Heart left ventricle (tissue), 16 donors: ENCODE measurements around the gene MID1. TPM values are rescaled to one million over a fixed set of nuclear protein-coding genes. Genes with fewer than 3 reads are reported as not detected.

Source experiments
- ATAC-seq, 4 donors: fragments of 200-7000 bp; cut with Tn5 transposase; one replicate each; pipeline ENCODE4 v1.9.1; 2020 to 2022; ENCODE audit warnings: moderate library complexity in 4 of 4, mild to moderate bottlenecking in 3 of 4, moderate number of reproducible peaks in 1 of 4
- DNase-seq, 5 donors: peaks; one replicate each; pipeline ENCODE4 v3.0.0-alpha.2; 2020
- H3K27ac ChIP-seq, 12 donors: fragments of 200-600 bp; sonication (generic) in 4 of 12; one replicate each; pipeline versions ENCODE4 v1.5.0 to v1.8.0; 2016 to 2022; ENCODE audit warnings: mild to moderate bottlenecking in 2 of 12
- H3K27me3 ChIP-seq, 9 donors: fragments of 200-600 bp; sonication (generic) in 2 of 9; one replicate each; pipeline versions ENCODE4 v1.5.1 to v1.8.0; 2016 to 2022; ENCODE audit warnings: mild to moderate bottlenecking in 3 of 9
- H3K36me3 ChIP-seq, 9 donors: fragments of 200-600 bp; sonication (generic) in 2 of 9; one replicate each; pipeline versions ENCODE4 v1.5.0 to v1.8.0; 2018 to 2022; ENCODE audit warnings: mild to moderate bottlenecking in 2 of 9
- H3K4me1 ChIP-seq, 12 donors: fragments of 200-600 bp; sonication (generic) in 4 of 12; one replicate each; pipeline versions ENCODE4 v1.5.0 to v1.8.0; 2016 to 2022; ENCODE audit warnings: mild to moderate bottlenecking in 3 of 12
- H3K4me3 ChIP-seq, 12 donors: fragments of 200-600 bp; sonication (generic) in 4 of 12; one replicate each; pipeline versions ENCODE4 v1.5.0 to v1.8.0; 2017 to 2022; ENCODE audit warnings: mild to moderate bottlenecking in 9 of 12, moderate library complexity in 4 of 12
- H3K9me3 ChIP-seq, 12 donors: fragments of 200-600 bp; sonication (generic) in 4 of 12; one replicate each; pipeline versions ENCODE4 v1.5.0 to v1.8.0; 2016 to 2022; ENCODE audit warnings: mild to moderate bottlenecking in 1 of 12
- POLR2A ChIP-seq, 2 donors: fragments of 450-650 bp; IDR thresholded peaks; one replicate each; pipeline ENCODE4 v1.6.1; 2017; ENCODE audit warnings: antibody characterized with exemption in 2 of 2, mild to moderate bottlenecking in 2 of 2, moderate library complexity in 2 of 2
- WGBS, 4 donors: extraction: QIAGEN DNeasy Blood & Tissue Kit in 2 of 4; methylation state at CpG; one replicate each; pipeline versions ENCODE4 v1.1.5 to v1.1.7; 2013 to 2018; 5-methylcytosine and 5-hydroxymethylcytosine counted together
- intact Hi-C, 10 donors: fragments of 100-400 bp; cut with DNase I; formaldehyde crosslinking; loops; one replicate each; pipeline versions ENCODE4 v1.11.1 to v1.14.2; 2022
- polyA plus RNA-seq, 2 donors: library from polyadenylated mRNA; stranded (reverse); fragments of 200-250 nt; gene quantifications; one replicate each; pipeline ENCODE4 v1.2.3, GENCODE V29; 2013
- total RNA-seq, 9 donors: library from RNA; depleted of rRNA in 2 of 9; stranded (reverse); fragments of >200 nt in 2 of 9; fragmentation: NEBNext Ultra II Directional in 3 of 9; extraction: Animal tissue kit (Norgen Biotek cat#: 25700) in 3 of 9; gene quantifications; one replicate each; pipeline versions ENCODE4 v1.1.0 to v1.2.4, GENCODE V29; 2016 to 2023
- TF ChIP-seq, protein P1 (sequence below), 12 donors: fragments of 200-600 bp; sonication (generic) in 4 of 12; IDR thresholded peaks; one replicate each; pipeline versions ENCODE4 v1.5.0 to v1.8.0; 2018 to 2022; ENCODE audit warnings: antibody characterized with exemption in 12 of 12, mild to moderate bottlenecking in 5 of 12
- donor health status: ischemic (EF 13 %, LVEDD 7.1; RV severe dilation, severe dysfunction).
- donor health status: healthy with polysubstance abuse.
- donor health status: DM: no; HTN: yes; CAD: no.
- donor health status: DM: no; HTN: no; CAD: no.
- donor health status: ischemic (EF 25% LVEDD 6.9; RV normal size, moderate dysfunction).
- donor health status: ischemic (EF 25% LVEDD 5.7; RV mildly dilated, moderate dysfunction).
- donor health status: healthy.
- donor health status: DM: yes; HTN: yes; CAD: no.
- donor health status: ischemic (EF 35%, LVEDD 5.7; RV mildly dilated, moderate dysfunction).
- donor health status: nonischemic (EF 11% LVEDD 7.7; RV severe dilation, severe dysfunction).
- donor health status: DM: yes; HTN: yes; CAD: no.
- donor health status: PGD.
- donor health status: ischemic (EF 29% LVEDD 5.4; RV normal size, mild dysfunction).
- donor health status: nonischemic (EF 23%, LVEDD 6.1; RV moderate dilation, normal function).

MID1 gene
- total and polyA plus RNA-seq, 11 donors = 1.6 to 18.7 (median 4.8) TPM

GRCh38 chrX:10622197-10622596 lies 1.8 kb upstream of the MID1 start:
- Histone ChIP-seq H3K9me3 (no peaks in the 10 kb centered on the region), H3K4me3 (no peak overlapping the region), H3K27me3 (peaks cover 0 to 38% (median 0%) of the 10 kb centered on the region in 9 donors), H3K36me3 (no peaks in the 10 kb centered on the region), H3K4me1 (peaks cover 0 to 5% (median 0%) of the 10 kb centered on the region in 12 donors), H3K27ac (no peak overlapping the region)
- no peak for ATAC-seq
- TF ChIP-seq POLR2A (IDR thresholded peaks at IDR 0.05) = no peak
- TF ChIP-seq, protein P1, sequence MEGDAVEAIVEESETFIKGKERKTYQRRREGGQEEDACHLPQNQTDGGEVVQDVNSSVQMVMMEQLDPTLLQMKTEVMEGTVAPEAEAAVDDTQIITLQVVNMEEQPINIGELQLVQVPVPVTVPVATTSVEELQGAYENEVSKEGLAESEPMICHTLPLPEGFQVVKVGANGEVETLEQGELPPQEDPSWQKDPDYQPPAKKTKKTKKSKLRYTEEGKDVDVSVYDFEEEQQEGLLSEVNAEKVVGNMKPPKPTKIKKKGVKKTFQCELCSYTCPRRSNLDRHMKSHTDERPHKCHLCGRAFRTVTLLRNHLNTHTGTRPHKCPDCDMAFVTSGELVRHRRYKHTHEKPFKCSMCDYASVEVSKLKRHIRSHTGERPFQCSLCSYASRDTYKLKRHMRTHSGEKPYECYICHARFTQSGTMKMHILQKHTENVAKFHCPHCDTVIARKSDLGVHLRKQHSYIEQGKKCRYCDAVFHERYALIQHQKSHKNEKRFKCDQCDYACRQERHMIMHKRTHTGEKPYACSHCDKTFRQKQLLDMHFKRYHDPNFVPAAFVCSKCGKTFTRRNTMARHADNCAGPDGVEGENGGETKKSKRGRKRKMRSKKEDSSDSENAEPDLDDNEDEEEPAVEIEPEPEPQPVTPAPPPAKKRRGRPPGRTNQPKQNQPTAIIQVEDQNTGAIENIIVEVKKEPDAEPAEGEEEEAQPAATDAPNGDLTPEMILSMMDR (IDR thresholded peaks at IDR 0.05) = no peak
- WGBS, 4 donors = 49 to 89% (median 73%) methylated on average over 3 of the region's 3 CpGs
- no peak for DNase-seq
- intact Hi-C loops = no loop called here

DNA sequence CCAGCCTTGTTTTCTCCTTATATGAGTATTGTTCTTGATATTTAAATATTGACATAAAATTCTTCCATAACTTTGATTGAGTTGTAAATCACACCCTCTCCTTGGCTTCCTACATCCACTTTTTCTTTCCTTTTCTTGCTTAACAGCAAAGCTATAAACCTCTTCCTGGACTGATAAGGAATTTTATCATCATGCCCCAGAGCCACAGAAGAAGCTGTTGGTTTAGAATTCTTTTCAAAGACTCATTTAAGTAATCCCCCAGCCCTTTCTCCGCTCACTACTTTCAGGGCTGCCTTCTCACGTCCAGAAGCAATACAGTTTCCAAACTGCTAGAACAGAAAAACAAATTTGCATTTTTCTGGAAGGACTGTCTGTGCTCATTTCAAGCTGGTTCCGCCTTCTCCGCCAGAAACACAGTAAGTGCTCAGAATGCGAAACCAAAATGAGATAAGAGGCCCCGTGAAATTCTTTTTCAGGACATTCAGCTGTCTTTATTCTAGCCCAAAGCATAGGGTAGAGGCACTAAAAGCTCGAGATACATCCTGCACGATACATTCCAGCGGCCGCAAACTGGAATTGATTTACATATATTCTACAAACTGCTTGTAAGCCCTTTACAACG lies 849 bp downstream of the MID1 start:
- H3K27ac ChIP-seq = peak overlapping the region in 10 of 12 donors; percentile 11 to 77 (median 68)
- intact Hi-C loops = loop anchor here in 9 of 10 donors (5.0 to 10.0 kb wide), 4 partner anchors 135 to 432 kb away; no protein-coding TSS in a partner anchor
- H3K27me3 ChIP-seq = peaks cover 0 to 38% (median 0%) of the 10 kb centered on the region in 9 donors
- ATAC-seq (peak in 2 of 4 donors; percentile 29 to 30), DNase-seq (no peak)
- no peaks in the 10 kb centered on the region for H3K9me3 ChIP-seq
- H3K4me3 ChIP-seq = peak overlapping the region; percentile 12 to 86 (median 60)
- TF ChIP-seq POLR2A (IDR thresholded peaks at IDR 0.05) = no peak
- TF ChIP-seq, protein P1 (IDR thresholded peaks at IDR 0.05) = no peak
- H3K36me3 ChIP-seq = no peaks in the 10 kb centered on the region
- peaks cover 0 to 5% (median 0%) of the 10 kb centered on the region in 12 donors for H3K4me1 ChIP-seq
- WGBS, 4 donors = 1 to 30% (median 14%) methylated on average over 11 of the region's 11 CpGs

DNA sequence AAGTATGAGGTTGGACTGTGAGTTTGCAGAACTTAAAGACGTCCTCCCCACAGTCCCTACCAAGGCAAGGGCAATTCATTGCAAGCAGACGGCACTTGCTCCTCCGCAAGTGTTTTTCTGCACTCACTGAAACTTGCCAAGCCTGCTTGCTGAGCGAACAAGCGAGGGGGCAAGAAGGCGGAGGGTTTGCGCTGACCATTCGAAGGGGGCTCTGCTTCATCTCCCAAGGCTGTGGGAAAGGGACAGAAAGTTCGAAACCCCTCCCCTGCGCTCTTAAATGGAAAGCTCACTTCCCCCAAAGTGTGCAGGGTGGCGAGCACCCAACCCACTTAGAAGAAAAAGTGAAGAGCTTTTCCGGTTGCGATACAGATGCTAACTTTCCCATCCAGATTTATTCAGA lies 1.4 kb downstream of the MID1 start:
- TF ChIP-seq, protein P1 (IDR thresholded peaks at IDR 0.05) = no peak
- no peak for TF ChIP-seq POLR2A (IDR thresholded peaks at IDR 0.05)
- H3K27ac ChIP-seq = peak overlapping the region in 8 of 12 donors; percentile 32 to 77 (median 70)
- H3K36me3 ChIP-seq = no peaks in the 10 kb centered on the region
- WGBS, 4 donors = 5 to 29% (median 21%) methylated on average over 13 of the region's 13 CpGs
- intact Hi-C loops = loop anchor here in 9 of 10 donors (5.0 to 10.0 kb wide), 4 partner anchors 134 to 432 kb away; no protein-coding TSS in a partner anchor
- H3K27me3 ChIP-seq = peaks cover 0 to 38% (median 0%) of the 10 kb centered on the region in 9 donors
- peaks cover 0 to 5% (median 0%) of the 10 kb centered on the region in 12 donors for H3K4me1 ChIP-seq
- H3K4me3 ChIP-seq = peak overlapping the region in 11 of 12 donors; percentile 36 to 86 (median 61)
- ATAC-seq = peak in 1 of 4 donors; percentile 10
- DNase-seq = no peak
- no peaks in the 10 kb centered on the region for H3K9me3 ChIP-seq

DNA sequence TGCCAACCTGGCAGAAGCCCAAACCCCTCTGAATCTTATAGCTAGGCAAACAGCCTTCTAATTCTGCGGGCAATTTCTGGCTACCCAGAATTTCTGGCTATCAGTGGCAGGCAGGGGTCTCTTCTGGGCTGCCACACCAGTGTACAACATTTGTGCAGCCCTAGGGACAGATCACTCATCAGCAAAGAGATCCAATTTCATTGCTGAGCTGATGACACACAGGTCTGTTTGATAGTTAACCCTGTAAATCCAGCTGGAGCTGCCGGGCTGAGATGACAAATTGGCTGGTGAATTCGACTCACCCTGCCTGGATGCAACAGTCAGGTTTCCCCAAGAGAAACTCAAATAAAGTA lies 2.4 kb downstream of the MID1 start:
- no peak for DNase-seq
- peaks cover 0 to 38% (median 0%) of the 10 kb centered on the region in 9 donors for H3K27me3 ChIP-seq
- H3K4me1 ChIP-seq = peaks cover 0 to 5% (median 0%) of the 10 kb centered on the region in 12 donors
- peak overlapping the region in 5 of 12 donors; percentile 6 to 77 (median 71) for H3K27ac ChIP-seq
- no peaks in the 10 kb centered on the region for H3K9me3 ChIP-seq
- WGBS, 4 donors = 69 to 76% (median 75%) methylated on average over 3 of the region's 3 CpGs
- TF ChIP-seq, protein P1 (IDR thresholded peaks at IDR 0.05) = no peak
- TF ChIP-seq POLR2A (IDR thresholded peaks at IDR 0.05) = no peak
- H3K4me3 ChIP-seq = peak overlapping the region in 9 of 12 donors; percentile 50 to 86 (median 62)
- no peaks in the 10 kb centered on the region for H3K36me3 ChIP-seq
- intact Hi-C loops = loop anchor here in 9 of 10 donors (5.0 to 10.0 kb wide), 4 partner anchors 133 to 431 kb away; no protein-coding TSS in a partner anchor
- no peak for ATAC-seq
